ENCODE data around the gene AK4.
"Not testable (repeated sequence)": the region's sequence is repeated elsewhere in the genome, so short reads cannot be mapped to it uniquely, and the experiment has no call there.

DNA sequence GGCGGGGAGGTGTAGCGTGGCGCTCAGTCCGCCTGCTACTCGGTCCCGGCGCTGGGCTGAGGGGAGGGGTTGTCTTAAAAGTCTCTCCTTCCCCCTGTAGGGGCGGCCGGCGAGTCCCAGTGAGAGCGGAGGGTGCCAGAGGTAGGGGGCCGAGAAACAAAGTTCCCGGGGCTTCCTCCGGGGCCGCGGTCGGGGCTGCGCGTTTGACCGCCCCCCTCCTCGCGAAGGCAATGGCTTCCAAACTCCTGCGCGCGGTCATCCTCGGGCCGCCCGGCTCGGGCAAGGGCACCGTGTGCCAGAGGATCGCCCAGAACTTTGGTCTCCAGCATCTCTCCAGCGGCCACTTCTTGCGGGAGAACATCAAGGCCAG lies at the start of gene AK4:
- TF ChIP-seq CTCF (IDR thresholded peaks at IDR 0.05; ENCODE audit: borderline replicate concordance, extremely low read depth, low read length, poor library complexity, severe bottlenecking); EZH2 (IDR thresholded peaks at IDR 0.05; ENCODE audit: borderline replicate concordance, low read depth, low read length, severe bottlenecking): not testable (repeated sequence)

Data from DND-41 (cell line).